Uterus (tissue), 2 donors: Measurements from ENCODE around the gene NEBL.

Source experiments
- POLR2A ChIP-seq, 2 donors: fragments of 450-650 bp; IDR thresholded peaks; one replicate each; pipeline ENCODE4 v1.6.1; 2016; ENCODE audit warnings: antibody characterized with exemption in 2 of 2, mild to moderate bottlenecking in 1 of 2, moderate library complexity in 1 of 2
- TF ChIP-seq, protein P1 (sequence below), 4 experiments: fragments of 200-600 bp in 2 of 4; fragments of 450-650 bp in 2 of 4; sonication (generic) in 2 of 4; IDR thresholded peaks; one replicate each; pipeline ENCODE4 v1.5.1; 2016 to 2019; ENCODE audit warnings: antibody characterized with exemption in 4 of 4, mild to moderate bottlenecking in 2 of 4, moderate library complexity in 1 of 4

DNA sequence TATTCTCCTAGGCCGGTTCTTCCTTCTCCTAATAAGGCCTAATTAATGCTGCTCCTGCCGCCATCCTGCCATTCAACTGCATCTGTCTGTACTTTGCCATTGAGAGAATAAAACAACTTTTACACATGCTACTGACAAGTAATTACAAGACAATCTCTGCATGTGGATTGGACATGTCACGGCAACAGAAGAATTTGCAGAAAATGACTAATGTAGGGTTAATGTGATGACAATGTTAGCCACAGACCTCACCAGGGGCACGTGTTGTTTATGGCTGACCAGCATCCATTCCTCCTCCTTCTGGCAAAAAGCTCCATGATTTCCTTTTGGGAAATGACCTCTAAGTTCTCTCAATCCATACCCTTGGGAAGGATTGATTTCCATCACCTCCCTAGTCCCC, 58.0 kb downstream of the NEBL start:
- TF ChIP-seq, protein P1, sequence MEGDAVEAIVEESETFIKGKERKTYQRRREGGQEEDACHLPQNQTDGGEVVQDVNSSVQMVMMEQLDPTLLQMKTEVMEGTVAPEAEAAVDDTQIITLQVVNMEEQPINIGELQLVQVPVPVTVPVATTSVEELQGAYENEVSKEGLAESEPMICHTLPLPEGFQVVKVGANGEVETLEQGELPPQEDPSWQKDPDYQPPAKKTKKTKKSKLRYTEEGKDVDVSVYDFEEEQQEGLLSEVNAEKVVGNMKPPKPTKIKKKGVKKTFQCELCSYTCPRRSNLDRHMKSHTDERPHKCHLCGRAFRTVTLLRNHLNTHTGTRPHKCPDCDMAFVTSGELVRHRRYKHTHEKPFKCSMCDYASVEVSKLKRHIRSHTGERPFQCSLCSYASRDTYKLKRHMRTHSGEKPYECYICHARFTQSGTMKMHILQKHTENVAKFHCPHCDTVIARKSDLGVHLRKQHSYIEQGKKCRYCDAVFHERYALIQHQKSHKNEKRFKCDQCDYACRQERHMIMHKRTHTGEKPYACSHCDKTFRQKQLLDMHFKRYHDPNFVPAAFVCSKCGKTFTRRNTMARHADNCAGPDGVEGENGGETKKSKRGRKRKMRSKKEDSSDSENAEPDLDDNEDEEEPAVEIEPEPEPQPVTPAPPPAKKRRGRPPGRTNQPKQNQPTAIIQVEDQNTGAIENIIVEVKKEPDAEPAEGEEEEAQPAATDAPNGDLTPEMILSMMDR (IDR thresholded peaks at IDR 0.05) = no peak
- TF ChIP-seq POLR2A (IDR thresholded peaks at IDR 0.05) = no peak
